HG02798 (cell line): ENCODE results near the gene PCGF3.
"Not testable (repeated sequence)": the region's sequence is repeated elsewhere in the genome, so short reads cannot be mapped to it uniquely, and the experiment has no call there.

Experiments used
- ATAC-seq: cut with Tn5 transposase; IDR thresholded peaks from one replicate; pipeline ENCODE4 v1.9.1; 2021; ENCODE audit warnings: mild to moderate bottlenecking; ENCODE audit not compliant: unreplicated experiment, poor library complexity

PCGF3 gene

GRCh38 chr4:735583-735982 lies 30.0 kb downstream of the PCGF3 start:
- no peak for ATAC-seq

GRCh38 chr4:736561-736960 lies 30.9 kb downstream of the PCGF3 start:
- ATAC-seq: not testable (repeated sequence)

GRCh38 chr4:738781-739280 lies 33.2 kb downstream of the PCGF3 start:
- no peak for ATAC-seq

DNA sequence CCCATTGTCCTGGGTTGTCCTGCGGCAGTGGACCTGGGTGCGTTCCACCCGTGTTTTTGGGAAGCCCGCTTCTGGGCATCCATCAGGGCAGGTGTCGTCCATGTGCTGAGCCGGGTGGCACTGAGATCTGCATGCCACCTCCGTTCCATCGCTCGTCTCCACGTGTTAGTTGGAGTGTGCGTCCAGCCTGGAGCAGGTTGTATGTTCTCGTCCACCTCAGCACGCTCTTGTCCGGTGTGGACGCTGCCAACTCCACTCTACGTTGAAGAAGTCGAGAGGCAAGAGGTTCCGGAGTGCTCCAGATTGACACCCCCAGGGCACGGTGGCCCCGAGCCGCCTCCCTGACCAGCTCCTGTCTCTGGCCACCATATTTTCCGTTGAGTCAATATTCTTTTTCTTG lies 33.9 kb downstream of the PCGF3 start:
- no peak for ATAC-seq

DNA sequence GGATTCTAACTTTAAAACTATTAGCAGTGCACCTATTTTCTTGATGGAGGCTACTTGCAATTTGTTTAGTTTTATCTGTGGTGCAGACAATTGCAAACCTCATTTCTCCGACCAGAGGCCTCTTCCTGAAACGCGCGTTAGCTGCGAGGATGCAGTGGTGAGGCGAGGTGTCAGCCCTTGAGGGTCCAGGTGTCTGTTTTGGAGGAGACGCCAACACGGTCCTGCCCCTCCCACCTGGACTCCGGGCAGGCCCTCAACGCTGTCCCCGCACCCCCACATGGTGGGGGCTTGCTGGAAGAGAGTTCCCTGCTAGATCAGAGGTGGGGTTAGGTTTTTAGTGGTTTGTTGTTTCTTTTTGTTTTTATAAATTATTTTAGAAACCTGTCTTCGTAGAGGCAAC lies 34.4 kb downstream of the PCGF3 start:
- no peak for ATAC-seq

GRCh38 chr4:740656-741282 lies 35.1 kb downstream of the PCGF3 start:
- no peak for ATAC-seq

DNA sequence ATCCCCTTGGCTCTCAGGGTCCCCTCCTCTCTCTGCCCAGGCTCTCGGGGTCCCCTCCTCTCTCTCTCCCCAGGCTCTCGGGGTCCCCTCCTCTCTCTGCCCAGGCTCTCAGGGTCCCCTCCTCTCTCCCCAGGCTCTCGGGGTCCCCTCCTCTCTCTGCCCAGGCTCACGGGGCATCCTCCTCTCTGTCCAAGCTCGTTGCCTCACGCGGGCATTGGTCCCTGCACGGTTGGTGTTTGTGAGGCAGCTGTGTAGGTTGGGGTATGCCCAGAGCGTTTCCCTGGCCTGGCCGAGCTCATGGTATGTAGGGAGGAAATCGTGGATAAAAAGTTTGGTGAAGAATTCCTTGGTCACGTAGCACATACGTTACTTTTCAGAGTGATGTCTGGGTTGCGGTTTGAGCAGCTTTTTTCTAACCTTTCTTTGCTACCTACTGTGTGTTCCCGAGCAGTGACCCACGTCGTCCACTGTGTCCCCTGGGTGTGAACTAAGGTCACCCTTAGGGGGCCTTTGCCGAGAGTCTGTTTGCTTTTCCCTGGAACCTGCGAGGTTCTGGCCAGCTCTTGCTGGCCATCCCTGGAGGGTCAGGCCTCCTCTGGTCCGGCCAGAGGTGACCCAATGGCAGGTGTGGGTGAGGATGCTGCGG lies 36.6 kb downstream of the PCGF3 start:
- ATAC-seq: peak; percentile 10

DNA sequence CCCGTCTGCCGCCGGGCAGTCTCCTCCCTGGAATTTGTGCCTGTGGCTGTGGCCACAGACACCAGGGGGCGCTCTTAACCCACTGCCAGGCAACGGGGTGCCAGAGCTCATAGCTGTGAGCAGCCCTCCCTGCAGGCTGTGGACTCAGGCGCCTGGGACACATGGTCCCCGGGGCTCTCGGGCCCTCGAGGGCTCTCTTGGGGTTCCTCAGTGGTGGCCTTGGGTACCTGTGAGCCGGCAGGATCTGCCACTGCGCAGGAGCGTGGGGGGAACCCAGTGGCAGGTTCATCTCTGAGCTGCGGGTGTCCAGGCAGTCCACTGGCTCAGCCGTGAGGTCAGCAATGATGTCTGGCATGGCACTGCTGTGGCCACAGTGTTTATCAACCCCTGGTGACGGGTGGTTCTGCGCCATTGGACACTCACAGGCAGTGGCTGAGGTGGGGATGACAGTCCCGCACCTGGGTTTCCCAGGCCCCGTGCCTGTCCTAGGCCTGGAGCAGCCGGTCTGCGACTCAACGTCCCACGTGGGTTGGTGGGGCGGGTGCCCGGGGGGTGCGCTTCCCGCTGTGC lies 37.2 kb downstream of the PCGF3 start:
- peak; percentile 50 for ATAC-seq

GRCh38 chr4:743463-744211 lies 38.0 kb downstream of the PCGF3 start:
- no peak for ATAC-seq

GRCh38 chr4:744212-744841 lies 38.7 kb downstream of the PCGF3 start:
- no peak for ATAC-seq

GRCh38 chr4:747546-748170 lies 42.0 kb downstream of the PCGF3 start:
- ATAC-seq: no peak

- no peak for ATAC-seq
Observed at GRCh38 chr4:748461-748860, 42.8 kb downstream of the PCGF3 start.

DNA sequence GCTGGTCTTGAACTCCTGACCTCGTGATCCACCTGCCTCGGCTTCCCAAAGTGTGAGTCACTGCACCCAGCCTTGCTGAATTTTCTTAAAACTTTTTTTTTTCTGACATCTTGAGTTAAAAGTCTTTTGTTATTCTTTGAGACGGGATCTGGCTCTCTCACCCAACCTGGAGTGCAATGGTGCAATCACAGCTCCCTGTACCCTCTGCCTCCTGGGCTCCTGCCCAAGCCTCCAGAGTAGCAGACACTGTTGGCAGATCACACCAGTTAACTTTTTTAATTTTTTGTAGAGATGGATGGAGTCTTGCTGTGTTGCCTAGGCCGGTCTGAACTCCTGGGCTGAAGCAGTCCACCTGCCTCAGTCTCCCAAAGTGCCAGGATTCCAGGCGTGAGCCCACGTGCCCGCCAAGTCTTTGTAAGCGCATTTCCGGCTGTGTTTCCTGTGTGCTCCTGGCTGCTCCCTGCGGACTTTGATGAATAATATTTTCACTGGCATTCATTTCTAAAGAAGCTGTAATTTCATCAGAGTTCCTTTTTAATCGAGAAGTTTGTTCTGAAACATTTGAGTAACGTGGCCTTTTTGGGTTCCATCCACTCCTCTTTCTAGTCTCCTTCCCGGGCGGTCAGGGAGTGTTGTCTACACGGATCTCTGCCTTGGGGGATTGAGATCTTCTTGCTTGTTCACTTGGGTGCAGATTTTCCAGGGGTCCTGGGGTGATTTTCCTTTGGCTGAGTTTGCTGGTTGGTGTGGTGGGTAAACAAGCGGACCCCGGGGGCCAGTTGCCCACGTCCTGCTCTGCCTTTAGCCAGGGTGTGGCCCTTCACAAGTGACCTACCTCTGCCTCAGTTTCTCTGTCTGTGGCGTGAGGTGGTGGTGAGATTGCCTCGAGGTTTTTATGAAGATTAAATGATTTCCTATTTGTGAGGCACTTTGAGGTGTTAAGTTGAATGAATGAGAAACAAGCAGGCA lies 44.4 kb downstream of the PCGF3 start:
- no peak for ATAC-seq

DNA sequence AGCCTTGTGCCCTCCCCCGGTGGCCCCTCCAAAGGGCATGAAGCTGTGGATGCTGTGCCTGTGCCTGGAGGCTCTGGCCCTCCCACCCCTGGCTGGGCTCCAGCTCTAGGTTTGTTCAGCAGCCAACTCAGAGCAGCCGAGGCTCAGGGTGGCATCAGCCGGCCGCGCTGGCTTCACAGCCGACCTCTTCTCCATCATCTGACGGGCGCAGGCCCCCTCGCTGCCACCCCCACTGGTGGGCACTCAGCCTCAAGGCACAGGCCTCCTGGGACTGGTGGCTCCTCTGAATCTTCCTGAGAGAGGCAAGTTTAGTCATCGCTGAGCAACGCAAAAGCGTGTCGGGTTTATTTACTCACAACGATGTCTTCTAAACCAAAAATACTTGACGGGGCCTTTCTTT lies 46.0 kb downstream of the PCGF3 start:
- no peak for ATAC-seq

DNA sequence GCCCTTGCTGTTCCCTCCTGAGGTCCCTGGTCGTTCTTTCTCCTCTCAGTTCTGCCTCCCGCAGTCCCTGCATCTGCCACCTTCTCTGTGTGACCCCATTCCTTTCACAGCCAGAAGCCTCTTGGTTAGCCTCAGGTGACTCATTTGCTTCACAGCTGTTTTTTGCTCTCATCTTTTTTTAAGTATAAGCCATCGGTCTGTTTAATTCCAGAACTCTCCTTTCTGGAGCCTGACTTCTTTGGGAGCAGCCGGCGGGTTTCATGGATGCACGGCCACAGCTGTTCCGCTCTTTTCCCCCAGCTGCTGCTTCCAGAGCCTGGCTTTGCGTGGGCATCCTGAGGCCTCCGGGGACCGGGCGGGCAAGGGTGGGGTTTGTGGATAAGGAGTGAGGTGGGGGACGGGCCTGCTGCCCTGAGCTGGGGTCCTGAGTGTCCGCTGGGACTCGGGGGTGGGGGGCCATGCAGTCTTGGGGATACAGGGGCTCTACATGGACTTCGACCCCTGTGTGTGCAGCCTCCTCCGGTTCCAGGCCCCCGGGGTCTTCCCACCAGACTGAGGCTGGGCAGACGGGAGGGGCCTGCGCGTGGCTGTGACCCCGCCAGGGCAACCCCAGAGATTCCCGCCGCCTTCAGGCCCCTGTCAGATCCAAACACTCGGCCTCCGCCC lies 46.7 kb downstream of the PCGF3 start:
- ATAC-seq: no peak

DNA sequence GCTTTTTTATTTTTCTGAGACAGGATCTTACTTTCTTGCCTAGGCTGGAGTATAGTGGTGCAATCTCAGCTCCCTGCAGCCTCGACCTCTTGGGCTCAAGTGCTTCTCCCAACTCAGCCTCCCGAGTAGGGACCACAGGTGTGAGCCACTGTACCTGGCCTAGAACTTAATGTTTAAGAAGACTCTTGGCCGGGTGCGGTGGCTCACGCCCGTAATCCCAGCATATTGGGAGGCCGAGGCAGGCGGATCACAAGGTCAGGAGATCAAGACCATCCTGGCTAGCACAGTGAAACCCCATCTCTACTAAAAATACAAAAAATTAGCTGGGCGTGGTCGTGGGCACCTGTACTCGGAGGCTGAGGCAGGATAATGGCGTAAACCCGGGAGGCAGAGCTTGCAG lies 47.6 kb downstream of the PCGF3 start:
- not testable (repeated sequence) for ATAC-seq

GRCh38 chr4:754221-755120 lies 48.8 kb downstream of the PCGF3 start:
- ATAC-seq: no peak

GRCh38 chr4:757111-757510 lies 51.5 kb downstream of the PCGF3 start:
- ATAC-seq: no peak
